Peyer's patch (tissue), 4 donors: ENCODE results near the gene SLC27A2. TPM values are rescaled to one million over a fixed set of nuclear protein-coding genes. Genes with fewer than 3 reads are reported as not detected.

ENCODE experiments used
- DNase-seq, 3 donors: peaks; one replicate each; pipeline ENCODE4 v3.0.0-alpha.2; 2017 to 2019
- H3K27ac ChIP-seq, 4 donors: fragments of 200-600 bp; sonication (generic); one replicate each; pipeline ENCODE4 v1.5.1; 2016 to 2019
- H3K27me3 ChIP-seq, 2 donors: fragments of 200-600 bp; sonication (generic); one replicate each; pipeline ENCODE4 v1.5.1; 2019
- H3K36me3 ChIP-seq, 3 donors: fragments of 200-600 bp; sonication (generic); one replicate each; pipeline ENCODE4 v1.5.1; 2016 to 2019
- H3K4me1 ChIP-seq, 4 donors: fragments of 200-600 bp; sonication (generic); one replicate each; pipeline ENCODE4 v1.5.1; 2016 to 2019
- H3K4me3 ChIP-seq, 4 donors: fragments of 200-600 bp; sonication (generic); 1 replicate in 3 of 4; 2 replicates in 1 of 4; pipeline ENCODE4 v1.5.1; 2016 to 2019; ENCODE audit warnings: mild to moderate bottlenecking in 1 of 4
- H3K9me3 ChIP-seq, 4 donors: fragments of 200-600 bp; sonication (generic); one replicate each; pipeline ENCODE4 v1.5.1; 2016 to 2019; ENCODE audit warnings: mild to moderate bottlenecking in 1 of 4
- CTCF ChIP-seq, 6 experiments: fragments of 450-650 bp in 4 of 6; fragments of 200-600 bp in 2 of 6; sonication (generic) in 1 of 6; IDR thresholded peaks; one replicate each; pipeline ENCODE4 v1.5.1; 2017 to 2019; ENCODE audit warnings: antibody characterized with exemption in 6 of 6, mild to moderate bottlenecking in 3 of 6, moderate library complexity in 1 of 6
- POLR2A ChIP-seq, 2 donors: fragments of 450-650 bp; IDR thresholded peaks; one replicate each; pipeline ENCODE4 v1.5.1; 2017; ENCODE audit warnings: antibody characterized with exemption in 2 of 2, mild to moderate bottlenecking in 2 of 2, moderate library complexity in 2 of 2
- total RNA-seq, 4 donors: library from RNA; depleted of rRNA; stranded (reverse); fragments of >200 nt; gene quantifications; one replicate each; pipeline ENCODE4 v1.1.0, GENCODE V29; 2016

SLC27A2 gene
- total RNA-seq, 4 donors from 2014 or later, result 8.3 to 47.9 (median 32.3) TPM

- Histone ChIP-seq H3K27ac (no peak overlapping the region), H3K9me3 (no peaks in the 10 kb centered on the region), H3K4me1 (no peaks in the 10 kb centered on the region), H3K36me3 (no peaks in the 10 kb centered on the region), H3K4me3 (no peak overlapping the region), H3K27me3 (no peaks in the 10 kb centered on the region)
- no peak for TF ChIP-seq POLR2A (IDR thresholded peaks at IDR 0.05)
- no peak for TF ChIP-seq CTCF (IDR thresholded peaks at IDR 0.05)
- DNase-seq, result no peak
These were observed 43.9 kb downstream of the SLC27A2 start for GRCh38 chr15:50225938-50226337.

GRCh38 chr15:50227076-50227475 lies 45.1 kb downstream of the SLC27A2 start:
- Histone ChIP-seq H3K27ac (no peak overlapping the region), H3K27me3 (no peaks in the 10 kb centered on the region), H3K4me1 (no peaks in the 10 kb centered on the region), H3K9me3 (no peaks in the 10 kb centered on the region), H3K36me3 (no peaks in the 10 kb centered on the region), H3K4me3 (no peak overlapping the region)
- no peak for DNase-seq
- no peak for TF ChIP-seq POLR2A (IDR thresholded peaks at IDR 0.05)
- no peak for TF ChIP-seq CTCF (IDR thresholded peaks at IDR 0.05)

GRCh38 chr15:50228866-50229265 lies 46.9 kb downstream of the SLC27A2 start:
- H3K27ac ChIP-seq, result no peak overlapping the region
- H3K27me3 ChIP-seq, result no peaks in the 10 kb centered on the region
- DNase-seq, result no peak
- no peak for TF ChIP-seq POLR2A (IDR thresholded peaks at IDR 0.05)
- no peak for TF ChIP-seq CTCF (IDR thresholded peaks at IDR 0.05)
- no peaks in the 10 kb centered on the region for H3K9me3 ChIP-seq
- H3K36me3 ChIP-seq, result no peaks in the 10 kb centered on the region
- no peaks in the 10 kb centered on the region for H3K4me1 ChIP-seq
- no peak overlapping the region for H3K4me3 ChIP-seq

GRCh38 chr15:50229336-50229735 lies 47.3 kb downstream of the SLC27A2 start:
- no peak overlapping the region for H3K27ac ChIP-seq
- H3K27me3 ChIP-seq, result no peaks in the 10 kb centered on the region
- no peak for DNase-seq
- TF ChIP-seq POLR2A (IDR thresholded peaks at IDR 0.05) (no peak), CTCF (IDR thresholded peaks at IDR 0.05) (no peak)
- no peaks in the 10 kb centered on the region for H3K9me3 ChIP-seq
- no peaks in the 10 kb centered on the region for H3K36me3 ChIP-seq
- no peaks in the 10 kb centered on the region for H3K4me1 ChIP-seq
- no peak overlapping the region for H3K4me3 ChIP-seq

GRCh38 chr15:50231761-50232160 lies 49.8 kb downstream of the SLC27A2 start:
- no peaks in the 10 kb centered on the region for H3K4me1 ChIP-seq
- H3K27me3 ChIP-seq, result no peaks in the 10 kb centered on the region
- H3K9me3 ChIP-seq, result no peaks in the 10 kb centered on the region
- no peak for DNase-seq
- TF ChIP-seq POLR2A (IDR thresholded peaks at IDR 0.05) (no peak), CTCF (IDR thresholded peaks at IDR 0.05) (no peak)
- no peaks in the 10 kb centered on the region for H3K36me3 ChIP-seq
- no peak overlapping the region for H3K27ac ChIP-seq
- H3K4me3 ChIP-seq, result no peak overlapping the region

GRCh38 chr15:50232791-50233190 lies 50.8 kb downstream of the SLC27A2 start:
- no peak overlapping the region for H3K27ac ChIP-seq
- TF ChIP-seq CTCF (IDR thresholded peaks at IDR 0.05) (no peak), POLR2A (IDR thresholded peaks at IDR 0.05) (no peak)

More at GRCh38 chr15:50232791-50233190, 50.8 kb downstream of the SLC27A2 start:
- no peaks in the 10 kb centered on the region for H3K27me3 ChIP-seq
- no peak overlapping the region for H3K4me3 ChIP-seq
- no peaks in the 10 kb centered on the region for H3K4me1 ChIP-seq
- H3K9me3 ChIP-seq, result no peaks in the 10 kb centered on the region
- H3K36me3 ChIP-seq, result no peaks in the 10 kb centered on the region
- no peak for DNase-seq
